Calu3 (cell line): ENCODE data around the gene DNAAF5. TPM values are rescaled to one million over a fixed set of nuclear protein-coding genes. Genes with fewer than 3 reads are reported as not detected.

ENCODE experiments used
- BruUV-seq: library from RNA; stranded (reverse); fragments of 400-500 nt; replicated peaks from 2 replicates; lab custom pipeline; 2021; lab: Mats Ljungman, UMichigan
- CTCF ChIA-PET: fragments of 300-600 bp; sonication (Branson Sonifier 250); formaldehyde crosslinking; loops from one replicate; lab custom pipeline; 2022; ENCODE audit warnings: antibody characterized with exemption; lab: Charles Lee
- DNase-seq: peaks from one replicate; pipeline ENCODE4 v3.0.0; 2022
- H3K27ac Mint-ChIP-seq: one replicate; pipeline ENCODE4 v1.8.0; 2022; ENCODE audit warnings: mixed read lengths; ENCODE audit not compliant: unreplicated experiment
- H3K27me3 Mint-ChIP-seq: one replicate; pipeline ENCODE4 v1.8.0; 2022; ENCODE audit warnings: mixed read lengths; ENCODE audit not compliant: unreplicated experiment
- H3K36me3 Mint-ChIP-seq: one replicate; pipeline ENCODE4 v1.8.0; 2022; ENCODE audit warnings: mild to moderate bottlenecking, moderate library complexity, mixed read lengths; ENCODE audit not compliant: insufficient read depth, unreplicated experiment
- H3K4me1 Mint-ChIP-seq: one replicate; pipeline ENCODE4 v1.8.0; 2022; ENCODE audit warnings: mild to moderate bottlenecking, low read depth, mixed read lengths; ENCODE audit not compliant: unreplicated experiment
- H3K4me3 Mint-ChIP-seq: one replicate; pipeline ENCODE4 v1.8.0; 2022; ENCODE audit warnings: mild to moderate bottlenecking, low read depth, moderate library complexity, mixed read lengths; ENCODE audit not compliant: unreplicated experiment
- H3K9me3 Mint-ChIP-seq: one replicate; pipeline ENCODE4 v1.8.0; 2022; ENCODE audit warnings: low read depth, mixed read lengths; ENCODE audit not compliant: unreplicated experiment
- CTCF ChIP-seq: fragments of 200-600 bp; IDR thresholded peaks from one replicate; pipeline ENCODE4 v1.8.0; 2022; ENCODE audit warnings: antibody characterized with exemption; ENCODE audit not compliant: unreplicated experiment
- intact Hi-C: fragments of 100-400 bp; cut with micrococcal nuclease; formaldehyde crosslinking; loops from one replicate; pipeline ENCODE4 v1.10.0; 2022; ENCODE audit not compliant: unreplicated experiment
- total RNA-seq: library from RNA; stranded (reverse); gene quantifications from 2 replicates; pipeline ENCODE4 v1.2.3, GENCODE V29; 2022

The DNAAF5 gene
- total RNA-seq, 1 experiment from 2014 or later = 57.2 TPM

GRCh38 chr7:696426-696811, 30.1 kb upstream of the DNAAF5 start:
- BruUV-seq = no TSS peak

GRCh38 chr7:696812-697551, 29.5 kb upstream of the DNAAF5 start:
- no peak for DNase-seq
- intact Hi-C loops = no loop called here
- H3K9me3 Mint-ChIP-seq = peaks cover 4% of the 10 kb centered on the region
- no peak overlapping the region for H3K27ac Mint-ChIP-seq
- no peak overlapping the region for H3K4me3 Mint-ChIP-seq
- H3K4me1 Mint-ChIP-seq = no peaks in the 10 kb centered on the region
- peaks cover 4% of the 10 kb centered on the region for H3K36me3 Mint-ChIP-seq
- TF ChIP-seq CTCF = no peak
- H3K27me3 Mint-ChIP-seq = no peaks in the 10 kb centered on the region
- BruUV-seq = no TSS peak
- CTCF ChIA-PET = no interaction called here

More at GRCh38 chr7:696426-696811, 30.1 kb upstream of the DNAAF5 start:
- DNase-seq = no peak
- CTCF ChIA-PET = no interaction called here
- no peaks in the 10 kb centered on the region for H3K27me3 Mint-ChIP-seq
- TF ChIP-seq CTCF = no peak
- H3K9me3 Mint-ChIP-seq = peaks cover 8% of the 10 kb centered on the region
- H3K4me1 Mint-ChIP-seq = no peaks in the 10 kb centered on the region
- no peak overlapping the region for H3K4me3 Mint-ChIP-seq
- H3K27ac Mint-ChIP-seq = no peak overlapping the region
- H3K36me3 Mint-ChIP-seq = peaks cover 4% of the 10 kb centered on the region
- intact Hi-C loops = no loop called here

- no peak for TF ChIP-seq CTCF
- Mint-ChIP-seq H3K9me3 (peaks cover 6% of the 10 kb centered on the region), H3K27ac (no peak overlapping the region), H3K36me3 (peaks cover 4% of the 10 kb centered on the region), H3K4me3 (no peak overlapping the region), H3K27me3 (no peaks in the 10 kb centered on the region), H3K4me1 (no peaks in the 10 kb centered on the region)
- BruUV-seq = no TSS peak
- intact Hi-C loops = no loop called here
- CTCF ChIA-PET = interaction anchor here (0.9 kb wide), 1 partner anchor 33 kb away, joined by 3 read pairs; no protein-coding TSS in a partner anchor
- DNase-seq = no peak
Measured at GRCh38 chr7:698515-699475, 27.7 kb upstream of the DNAAF5 start.

- intact Hi-C loops = no loop called here
- DNase-seq = no peak
- peaks cover 6% of the 10 kb centered on the region for H3K9me3 Mint-ChIP-seq
- H3K4me1 Mint-ChIP-seq = no peaks in the 10 kb centered on the region
- H3K27me3 Mint-ChIP-seq = no peaks in the 10 kb centered on the region
- H3K27ac Mint-ChIP-seq = no peak overlapping the region
- no peak overlapping the region for H3K4me3 Mint-ChIP-seq
- CTCF ChIA-PET = interaction anchor here (0.9 kb wide), 1 partner anchor 32 kb away, joined by 3 read pairs; no protein-coding TSS in a partner anchor
- BruUV-seq = no TSS peak
- peaks cover 4% of the 10 kb centered on the region for H3K36me3 Mint-ChIP-seq
- no peak for TF ChIP-seq CTCF
Measured at GRCh38 chr7:699476-700170, 26.9 kb upstream of the DNAAF5 start.
